Testis (tissue), 3 donors: ENCODE results near the gene PUSL1. TPM values are rescaled to one million over a fixed set of nuclear protein-coding genes. Genes with fewer than 3 reads are reported as not detected.

ENCODE experiments used
- DNase-seq: peaks from one replicate; pipeline ENCODE4 v3.0.0-alpha.2; 2019
- H3K27ac ChIP-seq, 2 donors: fragments of 200-600 bp; sonication (generic); one replicate each; pipeline ENCODE4 v1.5.1; 2019
- H3K27me3 ChIP-seq: fragments of 200-600 bp; sonication (generic); one replicate; pipeline ENCODE4 v1.5.1; 2019
- H3K36me3 ChIP-seq: fragments of 200-600 bp; sonication (generic); one replicate; pipeline ENCODE4 v1.5.1; 2017; ENCODE audit warnings: low read depth; ENCODE audit errors: missing control alignments
- H3K4me1 ChIP-seq: fragments of 200-600 bp; sonication (generic); one replicate; pipeline ENCODE4 v1.5.1; 2019
- H3K4me3 ChIP-seq, 2 donors: fragments of 200-600 bp; sonication (generic); one replicate each; pipeline ENCODE4 v1.5.1; 2017 to 2019
- H3K9me3 ChIP-seq: fragments of 200-600 bp; sonication (generic); one replicate; pipeline ENCODE4 v1.5.1; 2017
- CTCF ChIP-seq, 3 experiments: fragments of 450-650 bp in 2 of 3; fragments of 200-600 bp in 1 of 3; sonication (generic) in 1 of 3; IDR thresholded peaks; one replicate each; pipeline ENCODE4 v1.5.1; 2016 to 2019; ENCODE audit warnings: antibody characterized with exemption in 3 of 3, mild to moderate bottlenecking in 2 of 3, moderate library complexity in 1 of 3
- POLR2A ChIP-seq: fragments of 450-650 bp; IDR thresholded peaks from one replicate; pipeline ENCODE4 v1.6.1; 2017; ENCODE audit warnings: antibody characterized with exemption, mild to moderate bottlenecking, moderate library complexity
- WGBS, 2 donors: methylation state at CpG; one replicate each; pipeline ENCODE4 v1.1.5; 2018; 5-methylcytosine and 5-hydroxymethylcytosine counted together
- intact Hi-C: fragments of 100-400 bp; cut with DNase I; formaldehyde crosslinking; loops from one replicate; pipeline ENCODE4 v1.15.1; 2023; ENCODE audit warnings: low total_unique reads
- polyA plus RNA-seq: library from polyadenylated mRNA; stranded (reverse); fragments of 350-450 nt; fragmentation: Illumina TruSeq; extraction: RNeasy Lipid Tissue Mini Kit (QIAGEN cat#74804); gene quantifications from one replicate; pipeline ENCODE4 v1.2.3, GENCODE V29; 2014; ENCODE audit warnings: low read depth, low replicate concordance; ENCODE audit not compliant: insufficient read depth
- total RNA-seq, 2 donors: library from RNA; depleted of rRNA; stranded (reverse); fragments of >200 nt; gene quantifications; one replicate each; pipeline ENCODE4 v1.2.3, GENCODE V29; 2016

The PUSL1 gene
- total and polyA plus RNA-seq, 3 donors from 2014 or later: 12.4 to 39.0 (median 35.4) TPM

DNA sequence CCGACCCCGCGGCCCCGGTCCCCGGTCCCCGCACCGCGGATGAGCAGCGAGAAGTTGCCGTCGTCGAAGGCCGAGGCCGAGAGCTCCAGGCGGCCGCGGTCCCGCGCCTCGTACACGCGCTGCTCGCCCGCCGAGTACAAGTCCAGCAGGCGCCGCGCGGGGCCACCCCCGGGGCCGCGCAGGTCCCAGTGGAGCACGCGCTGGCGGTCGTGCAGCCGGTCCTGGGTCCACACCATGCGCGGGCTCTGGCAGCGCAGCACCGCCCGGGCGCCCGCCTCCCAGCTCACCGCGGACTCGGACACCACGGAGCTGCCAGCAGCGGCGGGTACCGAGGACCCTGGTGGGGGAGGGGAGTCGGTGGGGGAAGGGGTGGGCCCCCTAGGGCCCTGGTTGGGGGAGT lies 47.0 kb downstream of the PUSL1 start:
- Histone ChIP-seq H3K9me3 (no peaks in the 10 kb centered on the region), H3K4me1 (peaks cover 54% of the 10 kb centered on the region), H3K27me3 (no peaks in the 10 kb centered on the region), H3K36me3 (no peaks in the 10 kb centered on the region), H3K27ac (peak overlapping the region in 1 of 2 donors; percentile 64), H3K4me3 (peak overlapping the region; percentile 44 to 45)
- intact Hi-C loops: no loop called here
- TF ChIP-seq POLR2A: no peak
- TF ChIP-seq CTCF (IDR thresholded peaks at IDR 0.05): no peak
- 0% methylated on average over 5 of the region's 52 CpGs; no CpG with 5 or more reads in 1 of the 2 donors for WGBS, 2 donors
- peak; percentile 71 for DNase-seq

GRCh38 chr1:1356166-1356795 lies 47.9 kb downstream of the PUSL1 start:
- no peaks in the 10 kb centered on the region for H3K27me3 ChIP-seq
- H3K4me3 ChIP-seq: peak overlapping the region; percentile 56 to 69

DNA sequence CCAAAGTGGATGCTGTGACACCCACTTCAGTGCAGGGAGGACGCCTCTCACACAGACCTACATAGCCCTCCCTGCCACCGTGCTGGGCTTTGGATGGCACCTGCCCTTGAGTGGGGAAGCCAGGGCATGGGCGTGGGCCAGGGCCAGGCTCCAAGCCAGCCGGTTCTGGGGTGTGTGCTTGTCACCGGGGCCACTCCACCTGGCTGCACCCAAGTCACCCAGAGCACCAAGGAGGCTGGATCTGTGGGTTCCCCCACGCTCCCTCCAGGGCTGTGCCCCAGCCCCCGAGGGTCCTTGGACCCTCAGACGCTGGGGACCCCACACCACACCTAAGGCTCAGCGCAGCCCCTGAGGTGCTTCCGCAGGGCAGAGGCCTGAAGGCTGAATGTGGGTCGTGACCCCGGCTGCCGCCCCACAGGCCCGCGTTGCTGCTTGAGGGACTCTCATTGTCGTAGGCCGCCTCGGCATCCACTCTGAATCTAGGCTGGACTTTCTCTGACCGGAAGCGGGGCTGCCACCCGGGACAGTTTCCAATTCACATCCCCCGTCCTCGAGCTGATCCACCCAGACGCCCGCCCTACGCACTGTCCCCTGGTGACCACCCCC lies 48.5 kb downstream of the PUSL1 start:
- 38 to 50% methylated on average over 15 to 25 of the region's 26 CpGs for WGBS, 2 donors
- H3K27me3 ChIP-seq: no peaks in the 10 kb centered on the region
- TF ChIP-seq CTCF (IDR thresholded peaks at IDR 0.05): no peak
- TF ChIP-seq POLR2A: no peak
- no peak for DNase-seq
- peak overlapping the region; percentile 59 to 90 for H3K27ac ChIP-seq
- no peaks in the 10 kb centered on the region for H3K36me3 ChIP-seq
- intact Hi-C loops: no loop called here
- peak overlapping the region; percentile 56 to 69 for H3K4me3 ChIP-seq
- H3K4me1 ChIP-seq: peaks cover 56% of the 10 kb centered on the region
- H3K9me3 ChIP-seq: no peaks in the 10 kb centered on the region

More at GRCh38 chr1:1356166-1356795, 47.9 kb downstream of the PUSL1 start:
- no peak for TF ChIP-seq POLR2A
- TF ChIP-seq CTCF (IDR thresholded peaks at IDR 0.05): no peak
- H3K36me3 ChIP-seq: no peaks in the 10 kb centered on the region
- H3K9me3 ChIP-seq: no peaks in the 10 kb centered on the region
- 19 to 32% methylated on average over 5 to 7 of the region's 8 CpGs for WGBS, 2 donors
- H3K27ac ChIP-seq: peak overlapping the region; percentile 59 to 90
- intact Hi-C loops: no loop called here
- no peak for DNase-seq
- H3K4me1 ChIP-seq: peaks cover 58% of the 10 kb centered on the region

DNA sequence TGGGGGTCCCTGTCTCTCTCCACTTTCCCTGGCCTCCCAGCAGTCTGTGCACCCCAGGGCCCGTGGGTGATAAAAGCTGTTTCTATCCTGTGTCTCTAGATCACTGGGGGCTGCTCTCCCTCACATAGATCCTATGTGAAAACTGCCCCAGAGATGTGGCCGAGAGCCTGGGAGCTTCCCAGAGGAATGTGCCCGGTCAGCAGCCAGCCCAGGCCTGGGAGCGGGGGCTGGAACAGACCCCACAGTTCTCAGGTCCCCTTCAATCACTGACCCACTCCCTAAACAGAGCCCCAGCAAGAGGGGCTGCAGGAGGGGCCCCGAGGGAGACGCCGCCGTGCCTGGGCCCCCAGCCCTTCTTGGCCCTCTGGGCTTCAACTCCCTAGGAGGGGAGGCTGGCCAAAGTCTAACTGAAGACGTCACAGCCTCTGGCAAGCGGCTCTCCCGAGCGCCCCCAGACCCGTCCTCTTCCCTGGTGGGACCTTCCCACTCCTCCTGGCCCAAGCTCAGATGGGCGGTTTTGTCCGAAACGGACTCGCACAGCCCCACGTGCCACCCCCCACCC lies 49.6 kb downstream of the PUSL1 start:
- DNase-seq: no peak
- Histone ChIP-seq H3K4me3 (peak overlapping the region; percentile 56 to 69), H3K4me1 (peaks cover 51% of the 10 kb centered on the region), H3K36me3 (no peaks in the 10 kb centered on the region), H3K27ac (peak overlapping the region; percentile 86 to 90), H3K9me3 (no peaks in the 10 kb centered on the region), H3K27me3 (no peaks in the 10 kb centered on the region)
- TF ChIP-seq CTCF (IDR thresholded peaks at IDR 0.05) (no peak), POLR2A (no peak)
- 24 to 51% methylated on average over 6 to 17 of the region's 18 CpGs for WGBS, 2 donors
- intact Hi-C loops: no loop called here
